HepG2 (cell line): ENCODE measurements around the gene KIAA0825. TPM values are rescaled to one million over a fixed set of nuclear protein-coding genes. Genes with fewer than 3 reads are reported as not detected.

Experiments
- ATAC-seq: fragments of 200-7000 bp; cut with Tn5 transposase; 3 replicates; pipeline ENCODE4 v1.9.1; 2020; ENCODE audit warnings: mild to moderate bottlenecking, moderate library complexity
- BruUV-seq: library from RNA; stranded (reverse); fragments of 400-500 nt; replicated peaks from 2 replicates; lab custom pipeline; 2021; lab: Mats Ljungman, UMichigan
- CTCF ChIA-PET: fragments of 300-600 bp; formaldehyde crosslinking; extraction: SDS; loops from one replicate; lab custom pipeline; 2021; ENCODE audit warnings: low total read pairs, inconsistent platforms, low intra/inter-chr PET ratio; lab: Yijun Ruan, JAX
- POLR2A ChIA-PET: fragments of 350-600 bp; sonication (Branson Sonifier 250); formaldehyde crosslinking; loops from one replicate; lab custom pipeline; 2020; ENCODE audit warnings: antibody characterized with exemption, inconsistent platforms; lab: Yijun Ruan, JAX
- DNase-seq: peaks from one replicate; pipeline ENCODE4 v3.0.0-alpha.2; 2015; ENCODE audit warnings: low spot score
- FAIRE-seq: peaks from 3 replicates; lab custom pipeline; 2011; peaks lifted over from hg19 to GRCh38; lab: Jason Lieb, UNC
- H2AFZ ChIP-seq: one replicate; pipeline ENCODE4 v1.6.1; 2011; ENCODE audit warnings: low read length, inconsistent platforms
- H3K27ac ChIP-seq: fragments of 300-600 bp; 3 replicates; pipeline ENCODE4 v1.8.0; 2011; ENCODE audit warnings: mixed run types, mild to moderate bottlenecking, mixed read lengths, low read length, inconsistent platforms; ENCODE audit not compliant: insufficient read depth; ENCODE audit errors: extremely low read length
- H3K27me3 ChIP-seq, 2 experiments: fragments of 200-600 bp in 1 of 2; 2 replicates in 1 of 2; 3 replicates in 1 of 2; pipeline versions ENCODE4 v1.6.0 to v1.8.0; 2011; ENCODE audit warnings: low read length in 2 of 2, mild to moderate bottlenecking in 2 of 2, moderate library complexity in 2 of 2, inconsistent platforms in 1 of 2; ENCODE audit not compliant: insufficient read depth in 2 of 2, control insufficient read depth in 1 of 2
- H3K36me3 ChIP-seq, 2 experiments: fragments of 200-600 bp in 1 of 2; replicated peaks in 1 of 2; 2 replicates in 1 of 2; 3 replicates in 1 of 2; pipeline versions ENCODE4 v1.5.1 to v1.8.0; 2011; ENCODE audit warnings: low read length in 2 of 2, inconsistent platforms in 1 of 2; ENCODE audit not compliant: insufficient read depth in 2 of 2, control insufficient read depth in 1 of 2
- H3K4me1 ChIP-seq: 2 replicates; pipeline ENCODE4 v1.5.1; 2012; ENCODE audit warnings: low read length, inconsistent platforms; ENCODE audit not compliant: insufficient read depth
- H3K4me2 ChIP-seq: 2 replicates; pipeline ENCODE4 v1.6.0; 2011; ENCODE audit warnings: low read depth, low read length, inconsistent platforms
- H3K4me3 ChIP-seq, 3 experiments: fragments of 200-600 bp in 1 of 3; sonication (generic), shearing (Covaris generic) in 1 of 3; replicated peaks in 1 of 3; 2 replicates each; pipeline ENCODE4 v1.5.1; 2011 to 2016; ENCODE audit warnings: low read length in 3 of 3, inconsistent platforms in 2 of 3, low read depth in 2 of 3, mild to moderate bottlenecking in 2 of 3, control low read depth in 1 of 3, mixed read lengths in 1 of 3; ENCODE audit not compliant: insufficient read depth in 1 of 3
- H3K79me2 ChIP-seq: one replicate; pipeline ENCODE4 v1.6.1; 2011; ENCODE audit warnings: low read length, inconsistent platforms; ENCODE audit not compliant: insufficient read depth
- H3K9ac ChIP-seq: 2 replicates; pipeline ENCODE4 v1.6.0; 2011; ENCODE audit warnings: mild to moderate bottlenecking, low read depth, low read length, inconsistent platforms; ENCODE audit not compliant: insufficient read depth
- H3K9me3 ChIP-seq: 2 replicates; pipeline ENCODE4 v1.5.1; 2012; ENCODE audit warnings: mild to moderate bottlenecking, low read length
- H4K20me1 ChIP-seq: 2 replicates; pipeline ENCODE4 v1.6.0; 2011; ENCODE audit warnings: inconsistent platforms, mild to moderate bottlenecking, low read length, moderate library complexity; ENCODE audit not compliant: insufficient read depth
- FOXO1 ChIP-seq: sonication (generic); formaldehyde crosslinking; IDR thresholded peaks from 2 replicates; pipeline ENCODE4 v1.4.0; 2020; ENCODE audit warnings: missing genetic modification reagents
- ISL2 ChIP-seq: sonication (generic); formaldehyde crosslinking; IDR thresholded peaks from 2 replicates; pipeline ENCODE4 v1.5.0; 2020; ENCODE audit warnings: missing genetic modification reagents
- MAZ ChIP-seq, 2 experiments: sonication (generic) in 1 of 2; formaldehyde crosslinking in 1 of 2; IDR thresholded peaks; 2 replicates each; pipeline versions ENCODE4 v1.5.0 to v1.6.1; 2012 to 2020; ENCODE audit warnings: low read depth in 2 of 2, mild to moderate bottlenecking in 2 of 2, borderline replicate concordance in 1 of 2, improper control_type of control experiment in 1 of 2, low read length in 1 of 2, missing genetic modification reagents in 1 of 2, moderate library complexity in 1 of 2
- NFYB ChIP-seq: sonication (generic); formaldehyde crosslinking; IDR thresholded peaks from 2 replicates; pipeline ENCODE4 v1.4.0; 2020; ENCODE audit warnings: missing genetic modification reagents
- NONO ChIP-seq, 2 experiments: fragments of 450-650 bp in 1 of 2; sonication (generic) in 1 of 2; formaldehyde crosslinking in 1 of 2; IDR thresholded peaks in 1 of 2; conservative IDR thresholded peaks in 1 of 2; 2 replicates each; pipeline versions ENCODE4 v1.6.1 to v1.8.0; 2017 to 2022; ENCODE audit warnings: mild to moderate bottlenecking in 1 of 2, missing genetic modification reagents in 1 of 2, moderate library complexity in 1 of 2
- REL ChIP-seq: sonication (generic); formaldehyde crosslinking; conservative IDR thresholded peaks from 2 replicates; pipeline ENCODE4 v1.8.0; 2022; ENCODE audit warnings: mild to moderate bottlenecking, missing genetic modification reagents, moderate library complexity
- RFXANK ChIP-seq: IDR thresholded peaks from 2 replicates; pipeline ENCODE4 v1.6.1; 2016
- RFXAP ChIP-seq: sonication (generic); formaldehyde crosslinking; IDR thresholded peaks from 2 replicates; pipeline ENCODE4 v1.4.0; 2020; ENCODE audit warnings: missing genetic modification reagents, borderline replicate concordance
- SETDB1 ChIP-seq: sonication (generic); formaldehyde crosslinking; IDR thresholded peaks from 2 replicates; pipeline ENCODE4 v1.5.1; 2020; ENCODE audit warnings: missing genetic modification reagents, mild to moderate bottlenecking, borderline replicate concordance
- SMARCE1 ChIP-seq: fragments of 450-650 bp; IDR thresholded peaks from 2 replicates; pipeline ENCODE4 v1.6.1; 2017; ENCODE audit warnings: borderline replicate concordance
- SRSF4 ChIP-seq: fragments of 200-400 bp; formaldehyde crosslinking; IDR thresholded peaks from one replicate; pipeline ENCODE4 v1.6.1; 2018; ENCODE audit warnings: mild to moderate bottlenecking, low read depth, low read length, moderate library complexity; ENCODE audit not compliant: poor library complexity, severe bottlenecking
- ZNF451 ChIP-seq: sonication (generic); formaldehyde crosslinking; IDR thresholded peaks from 2 replicates; pipeline ENCODE4 v1.5.0; 2020; ENCODE audit warnings: mild to moderate bottlenecking, missing genetic modification reagents
- ZNF816 ChIP-seq: sonication (generic); formaldehyde crosslinking; IDR thresholded peaks from 2 replicates; pipeline ENCODE4 v1.8.0; 2022; ENCODE audit warnings: missing genetic modification reagents, mild to moderate bottlenecking, borderline replicate concordance
- WGBS: methylation state at CpG from one replicate; pipeline ENCODE4 v1.1.6; 2017; ENCODE audit warnings: low lambda C conversion rate; 5-methylcytosine and 5-hydroxymethylcytosine counted together
- in situ Hi-C: cut with HindIII; loops from 2 replicates; pipeline ENCODE4 v1.10.0; 2017; ENCODE audit warnings: low pct_unique_long_range_greater_than_20kb; ENCODE audit not compliant: extremely low pct_ligation_motif_present
- intact Hi-C: fragments of 100-400 bp; cut with micrococcal nuclease; formaldehyde crosslinking; loops from one replicate; pipeline ENCODE4 v1.10.0; 2022; ENCODE audit not compliant: unreplicated experiment
- polyA plus RNA-seq, 8 experiments: library from polyadenylated mRNA; depleted of rRNA in 3 of 8; stranded (reverse) in 7 of 8; unstranded in 1 of 8; fragments of >200 nt; fragmentation: Illumina TruSeq in 4 of 8; extraction: Trizol in 4 of 8; gene quantifications; 2 replicates each; pipeline versions ENCODE4 v1.2.1 to v1.2.3, GENCODE V29; 2011 to 2016; ENCODE audit warnings: low read depth in 4 of 8, missing spikeins in 1 of 8, mixed read lengths in 1 of 8; ENCODE audit not compliant: insufficient read depth in 1 of 8
- total RNA-seq, 5 experiments: library from RNA; depleted of rRNA; stranded (reverse); fragments of >200 nt; fragmentation: Illumina TruSeq; extraction: Trizol; gene quantifications; 2 replicates each; pipeline ENCODE4 v1.2.3, GENCODE V29; 2016; ENCODE audit warnings: low read depth in 1 of 5
- TF ChIP-seq, protein P1 (sequence below): sonication (generic); formaldehyde crosslinking; conservative IDR thresholded peaks from 2 replicates; pipeline ENCODE4 v1.8.0; 2022; ENCODE audit warnings: missing genetic modification reagents
- TF ChIP-seq, protein P2 (sequence below): sonication (generic); formaldehyde crosslinking; IDR thresholded peaks from 2 replicates; pipeline ENCODE4 v1.8.1; 2023; ENCODE audit warnings: mild to moderate bottlenecking, missing genetic modification reagents
- TF ChIP-seq, protein P3 (sequence below): sonication (generic); formaldehyde crosslinking; IDR thresholded peaks from 2 replicates; pipeline ENCODE4 v1.4.0; 2020; ENCODE audit warnings: missing genetic modification reagents

KIAA0825 gene
- total and polyA plus RNA-seq, 2 of the 13 experiments (the other 11 are each of a cell fraction or from before 2014, with no cell fraction given): 0.05 to 0.51 TPM

DNA sequence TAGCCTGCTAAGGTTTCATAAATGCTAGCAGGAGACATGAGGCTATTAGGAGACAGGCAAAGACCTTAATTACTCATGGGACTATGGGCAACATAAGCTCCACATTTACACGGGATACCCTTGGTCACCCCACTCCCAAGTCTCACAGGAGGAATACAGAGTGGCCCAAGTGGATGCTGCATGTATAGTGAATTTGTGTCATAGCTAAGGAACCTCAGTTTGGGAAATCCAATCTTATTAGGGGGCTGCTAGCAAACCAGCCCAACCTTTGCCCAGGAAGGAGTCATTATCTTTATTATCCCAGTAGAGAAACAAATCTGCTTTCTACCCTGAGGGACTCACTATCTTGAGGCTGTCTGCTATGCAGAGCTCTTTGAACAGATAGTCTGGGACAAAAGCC lies 405.9 kb downstream of the KIAA0825 start:
- Histone ChIP-seq H3K4me3 (no peak overlapping the region), H3K79me2 (no peaks in the 10 kb centered on the region), H2AFZ (no peak overlapping the region), H3K27me3 (no peaks in the 10 kb centered on the region), H3K27ac (no peak overlapping the region), H3K9ac (no peak overlapping the region), H3K4me1 (no peaks in the 10 kb centered on the region), H3K36me3 (no peaks in the 10 kb centered on the region), H3K4me2 (no peak overlapping the region), H3K9me3 (no peaks in the 10 kb centered on the region), H4K20me1 (no peaks in the 10 kb centered on the region)
- intact Hi-C loops (no loop called here), in situ Hi-C loops (no loop called here)
- TF ChIP-seq, protein P1, sequence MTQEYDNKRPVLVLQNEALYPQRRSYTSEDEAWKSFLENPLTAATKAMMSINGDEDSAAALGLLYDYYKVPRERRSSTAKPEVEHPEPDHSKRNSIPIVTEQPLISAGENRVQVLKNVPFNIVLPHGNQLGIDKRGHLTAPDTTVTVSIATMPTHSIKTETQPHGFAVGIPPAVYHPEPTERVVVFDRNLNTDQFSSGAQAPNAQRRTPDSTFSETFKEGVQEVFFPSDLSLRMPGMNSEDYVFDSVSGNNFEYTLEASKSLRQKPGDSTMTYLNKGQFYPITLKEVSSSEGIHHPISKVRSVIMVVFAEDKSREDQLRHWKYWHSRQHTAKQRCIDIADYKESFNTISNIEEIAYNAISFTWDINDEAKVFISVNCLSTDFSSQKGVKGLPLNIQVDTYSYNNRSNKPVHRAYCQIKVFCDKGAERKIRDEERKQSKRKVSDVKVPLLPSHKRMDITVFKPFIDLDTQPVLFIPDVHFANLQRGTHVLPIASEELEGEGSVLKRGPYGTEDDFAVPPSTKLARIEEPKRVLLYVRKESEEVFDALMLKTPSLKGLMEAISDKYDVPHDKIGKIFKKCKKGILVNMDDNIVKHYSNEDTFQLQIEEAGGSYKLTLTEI (CRISPR knock-in tag): no peak
- TF ChIP-seq ZNF816 (CRISPR knock-in tag) (no peak), NFYB (CRISPR knock-in tag) (no peak), NONO (IDR thresholded peaks at IDR 0.05) (no peak), NONO (CRISPR knock-in tag; conservative IDR thresholded peaks at IDR 0.05) (no peak), RFXAP (CRISPR knock-in tag) (no peak), FOXO1 (CRISPR knock-in tag) (no peak), SRSF4 (no peak), SETDB1 (CRISPR knock-in tag) (no peak), SMARCE1 (no peak), REL (no peak), ZNF451 (CRISPR knock-in tag) (no peak), MAZ (IDR thresholded peaks at IDR 0.05; ENCODE audit: borderline replicate concordance, low read depth, low read length) (no peak), MAZ (CRISPR knock-in tag; IDR thresholded peaks at IDR 0.05; ENCODE audit: low read depth) (no peak), ISL2 (no peak), RFXANK (CRISPR knock-in tag) (no peak)
- TF ChIP-seq, protein P2, sequence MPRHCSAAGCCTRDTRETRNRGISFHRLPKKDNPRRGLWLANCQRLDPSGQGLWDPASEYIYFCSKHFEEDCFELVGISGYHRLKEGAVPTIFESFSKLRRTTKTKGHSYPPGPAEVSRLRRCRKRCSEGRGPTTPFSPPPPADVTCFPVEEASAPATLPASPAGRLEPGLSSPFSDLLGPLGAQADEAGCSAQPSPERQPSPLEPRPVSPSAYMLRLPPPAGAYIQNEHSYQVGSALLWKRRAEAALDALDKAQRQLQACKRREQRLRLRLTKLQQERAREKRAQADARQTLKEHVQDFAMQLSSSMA (CRISPR knock-in tag): no peak
- TF ChIP-seq, protein P3, sequence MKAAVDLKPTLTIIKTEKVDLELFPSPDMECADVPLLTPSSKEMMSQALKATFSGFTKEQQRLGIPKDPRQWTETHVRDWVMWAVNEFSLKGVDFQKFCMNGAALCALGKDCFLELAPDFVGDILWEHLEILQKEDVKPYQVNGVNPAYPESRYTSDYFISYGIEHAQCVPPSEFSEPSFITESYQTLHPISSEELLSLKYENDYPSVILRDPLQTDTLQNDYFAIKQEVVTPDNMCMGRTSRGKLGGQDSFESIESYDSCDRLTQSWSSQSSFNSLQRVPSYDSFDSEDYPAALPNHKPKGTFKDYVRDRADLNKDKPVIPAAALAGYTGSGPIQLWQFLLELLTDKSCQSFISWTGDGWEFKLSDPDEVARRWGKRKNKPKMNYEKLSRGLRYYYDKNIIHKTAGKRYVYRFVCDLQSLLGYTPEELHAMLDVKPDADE: no peak
- FAIRE-seq (no peak), ATAC-seq (no peak), DNase-seq (no peak)
- no CpG with 5 or more reads among the region's 1 CpG for WGBS
- BruUV-seq: no TSS peak
- POLR2A ChIA-PET: no interaction called here
- CTCF ChIA-PET: no interaction called here
